ENCODE measurements around the gene SPATA6L.

The SPATA6L gene

GRCh38 chr9:4666042-4666699 lies at the start of gene SPATA6L:
SPATA6L (minus strand) TSS chr9:4666480; CDS start chr9:4666250, 230 bp downstream.
- Mint-ChIP-seq H3K4me3 (peak within 1 kb of the TSS; percentile 80), H3K27ac (peak within 1 kb of the TSS; percentile 74), H3K4me1 (ENCODE audit: low read depth) (peaks cover 79% of the 10 kb centered on the region), H3K27me3 (no peaks in the 10 kb centered on the region), H3K36me3 (ENCODE audit: low read depth) (no peaks in the 10 kb centered on the region), H3K9me3 (no peaks in the 10 kb centered on the region)

- Mint-ChIP-seq H3K4me1 (ENCODE audit: low read depth) (peaks cover 6% of the 10 kb centered on the region), H3K9me3 (no peaks in the 10 kb centered on the region), H3K36me3 (ENCODE audit: low read depth) (peaks cover 40% of the 10 kb centered on the region), H3K27ac (peak overlapping the region; percentile 91), H3K27me3 (no peaks in the 10 kb centered on the region), H3K4me3 (peak overlapping the region; percentile 49)
Observed at GRCh38 chr9:4714266-4715016, 48.2 kb upstream of the SPATA6L start.

GRCh38 chr9:4713849-4714248 lies 47.6 kb upstream of the SPATA6L start:
- peak overlapping the region; percentile 49 for H3K4me3 Mint-ChIP-seq
- H3K4me1 Mint-ChIP-seq (ENCODE audit: low read depth): peaks cover 6% of the 10 kb centered on the region
- H3K9me3 Mint-ChIP-seq: no peaks in the 10 kb centered on the region
- peaks cover 46% of the 10 kb centered on the region for H3K36me3 Mint-ChIP-seq (ENCODE audit: low read depth)
- no peaks in the 10 kb centered on the region for H3K27me3 Mint-ChIP-seq
- peak overlapping the region; percentile 91 for H3K27ac Mint-ChIP-seq

GRCh38 chr9:4709380-4709779 lies 43.1 kb upstream of the SPATA6L start:
- no peaks in the 10 kb centered on the region for H3K9me3 Mint-ChIP-seq
- no peak overlapping the region for H3K4me3 Mint-ChIP-seq
- peaks cover 53% of the 10 kb centered on the region for H3K36me3 Mint-ChIP-seq (ENCODE audit: low read depth)
- peaks cover 11% of the 10 kb centered on the region for H3K4me1 Mint-ChIP-seq (ENCODE audit: low read depth)
- H3K27me3 Mint-ChIP-seq: no peaks in the 10 kb centered on the region
- no peak overlapping the region for H3K27ac Mint-ChIP-seq

GRCh38 chr9:4706971-4707622 lies 40.8 kb upstream of the SPATA6L start:
- Mint-ChIP-seq H3K36me3 (ENCODE audit: low read depth) (peaks cover 64% of the 10 kb centered on the region), H3K4me1 (ENCODE audit: low read depth) (peaks cover 13% of the 10 kb centered on the region), H3K27ac (peak overlapping the region; percentile 36), H3K27me3 (no peaks in the 10 kb centered on the region), H3K9me3 (no peaks in the 10 kb centered on the region), H3K4me3 (no peak overlapping the region)

- H3K4me3 Mint-ChIP-seq: no peak overlapping the region
- no peaks in the 10 kb centered on the region for H3K9me3 Mint-ChIP-seq
- H3K27me3 Mint-ChIP-seq: no peaks in the 10 kb centered on the region
- H3K36me3 Mint-ChIP-seq (ENCODE audit: low read depth): peaks cover 69% of the 10 kb centered on the region
- no peak overlapping the region for H3K27ac Mint-ChIP-seq
- H3K4me1 Mint-ChIP-seq (ENCODE audit: low read depth): peaks cover 19% of the 10 kb centered on the region
Observed at GRCh38 chr9:4706021-4706420, 39.7 kb upstream of the SPATA6L start.

- H3K4me1 Mint-ChIP-seq (ENCODE audit: low read depth): peaks cover 19% of the 10 kb centered on the region
- no peaks in the 10 kb centered on the region for H3K9me3 Mint-ChIP-seq
- no peak overlapping the region for H3K27ac Mint-ChIP-seq
- H3K27me3 Mint-ChIP-seq: no peaks in the 10 kb centered on the region
- no peak overlapping the region for H3K4me3 Mint-ChIP-seq
- H3K36me3 Mint-ChIP-seq (ENCODE audit: low read depth): peaks cover 73% of the 10 kb centered on the region
Observed at GRCh38 chr9:4704129-4704528, 37.8 kb upstream of the SPATA6L start.

GRCh38 chr9:4701526-4701925 lies 35.2 kb upstream of the SPATA6L start:
- no peaks in the 10 kb centered on the region for H3K27me3 Mint-ChIP-seq
- no peak overlapping the region for H3K4me3 Mint-ChIP-seq
- peaks cover 68% of the 10 kb centered on the region for H3K36me3 Mint-ChIP-seq (ENCODE audit: low read depth)
- peaks cover 15% of the 10 kb centered on the region for H3K4me1 Mint-ChIP-seq (ENCODE audit: low read depth)
- H3K27ac Mint-ChIP-seq: no peak overlapping the region
- H3K9me3 Mint-ChIP-seq: no peaks in the 10 kb centered on the region

GRCh38 chr9:4700932-4701331 lies 34.7 kb upstream of the SPATA6L start:
- peaks cover 70% of the 10 kb centered on the region for H3K36me3 Mint-ChIP-seq (ENCODE audit: low read depth)

GRCh38 chr9:4700091-4700490 lies 33.8 kb upstream of the SPATA6L start:
- H3K9me3 Mint-ChIP-seq: no peaks in the 10 kb centered on the region
- H3K4me1 Mint-ChIP-seq (ENCODE audit: low read depth): peaks cover 20% of the 10 kb centered on the region
- H3K4me3 Mint-ChIP-seq: no peak overlapping the region
- no peaks in the 10 kb centered on the region for H3K27me3 Mint-ChIP-seq
- no peak overlapping the region for H3K27ac Mint-ChIP-seq
- peaks cover 67% of the 10 kb centered on the region for H3K36me3 Mint-ChIP-seq (ENCODE audit: low read depth)

More at GRCh38 chr9:4700932-4701331, 34.7 kb upstream of the SPATA6L start:
- no peaks in the 10 kb centered on the region for H3K9me3 Mint-ChIP-seq
- no peak overlapping the region for H3K27ac Mint-ChIP-seq
- H3K4me3 Mint-ChIP-seq: no peak overlapping the region
- H3K27me3 Mint-ChIP-seq: no peaks in the 10 kb centered on the region
- peaks cover 19% of the 10 kb centered on the region for H3K4me1 Mint-ChIP-seq (ENCODE audit: low read depth)

- Mint-ChIP-seq H3K36me3 (ENCODE audit: low read depth) (peaks cover 45% of the 10 kb centered on the region), H3K4me1 (ENCODE audit: low read depth) (peaks cover 39% of the 10 kb centered on the region), H3K9me3 (no peaks in the 10 kb centered on the region), H3K27ac (no peak overlapping the region), H3K27me3 (no peaks in the 10 kb centered on the region), H3K4me3 (no peak overlapping the region)
Observed at GRCh38 chr9:4691795-4692194, 25.5 kb upstream of the SPATA6L start.

GRCh38 chr9:4690144-4690543 lies 23.9 kb upstream of the SPATA6L start:
- Mint-ChIP-seq H3K27ac (peak overlapping the region; percentile 80), H3K9me3 (no peaks in the 10 kb centered on the region), H3K4me3 (no peak overlapping the region), H3K27me3 (no peaks in the 10 kb centered on the region), H3K36me3 (ENCODE audit: low read depth) (peaks cover 52% of the 10 kb centered on the region), H3K4me1 (ENCODE audit: low read depth) (peaks cover 41% of the 10 kb centered on the region)

- Mint-ChIP-seq H3K27ac (peak overlapping the region; percentile 80), H3K27me3 (no peaks in the 10 kb centered on the region), H3K9me3 (no peaks in the 10 kb centered on the region), H3K4me3 (no peak overlapping the region), H3K4me1 (ENCODE audit: low read depth) (peaks cover 41% of the 10 kb centered on the region), H3K36me3 (ENCODE audit: low read depth) (peaks cover 56% of the 10 kb centered on the region)
Observed at GRCh38 chr9:4689687-4690104, 23.4 kb upstream of the SPATA6L start.

- Mint-ChIP-seq H3K4me3 (no peak overlapping the region), H3K9me3 (no peaks in the 10 kb centered on the region), H3K4me1 (ENCODE audit: low read depth) (peaks cover 41% of the 10 kb centered on the region), H3K27ac (no peak overlapping the region), H3K36me3 (ENCODE audit: low read depth) (peaks cover 51% of the 10 kb centered on the region), H3K27me3 (no peaks in the 10 kb centered on the region)
Observed at GRCh38 chr9:4689021-4689420, 22.7 kb upstream of the SPATA6L start.

- Mint-ChIP-seq H3K27me3 (no peaks in the 10 kb centered on the region), H3K36me3 (ENCODE audit: low read depth) (peaks cover 53% of the 10 kb centered on the region), H3K27ac (no peak overlapping the region), H3K9me3 (no peaks in the 10 kb centered on the region), H3K4me1 (ENCODE audit: low read depth) (peaks cover 43% of the 10 kb centered on the region), H3K4me3 (no peak overlapping the region)
Observed at GRCh38 chr9:4686584-4686983, 20.3 kb upstream of the SPATA6L start.
